ENCODE measurements around the gene SH3RF3.

DNA sequence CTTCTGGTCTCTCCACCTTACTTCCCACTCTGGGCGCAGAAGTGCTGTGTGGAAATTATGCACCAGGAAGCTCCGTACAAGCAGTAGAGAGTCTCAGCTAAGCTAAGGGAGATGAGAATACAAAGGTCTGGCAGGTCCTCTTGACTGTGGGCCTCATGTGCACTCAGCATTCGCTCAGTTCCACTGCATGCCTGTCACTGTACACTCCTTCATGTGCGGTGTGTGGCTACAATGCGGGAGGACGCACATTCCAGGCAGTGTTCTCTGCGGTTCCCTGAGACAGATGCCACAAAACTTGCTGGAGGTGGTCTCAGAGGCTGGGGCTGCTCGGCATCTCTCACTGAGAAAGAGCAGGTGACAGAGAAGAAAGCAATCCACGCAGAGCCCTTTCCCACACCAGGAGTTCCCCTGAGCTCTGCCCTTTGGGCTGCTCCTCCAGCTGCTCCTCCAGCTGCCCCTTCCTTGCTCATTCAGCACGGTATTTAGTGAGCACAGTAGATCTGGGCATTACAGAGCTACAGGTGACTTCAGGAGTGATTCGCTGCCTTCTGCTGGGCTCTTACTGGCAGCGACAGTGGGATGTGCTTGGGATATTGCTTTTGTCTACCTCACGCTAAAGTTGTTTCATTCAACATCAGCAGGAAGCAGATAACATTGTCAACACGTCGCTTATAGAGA lies 176.6 kb downstream of the SH3RF3 start:
- TF ChIP-seq, protein P1, sequence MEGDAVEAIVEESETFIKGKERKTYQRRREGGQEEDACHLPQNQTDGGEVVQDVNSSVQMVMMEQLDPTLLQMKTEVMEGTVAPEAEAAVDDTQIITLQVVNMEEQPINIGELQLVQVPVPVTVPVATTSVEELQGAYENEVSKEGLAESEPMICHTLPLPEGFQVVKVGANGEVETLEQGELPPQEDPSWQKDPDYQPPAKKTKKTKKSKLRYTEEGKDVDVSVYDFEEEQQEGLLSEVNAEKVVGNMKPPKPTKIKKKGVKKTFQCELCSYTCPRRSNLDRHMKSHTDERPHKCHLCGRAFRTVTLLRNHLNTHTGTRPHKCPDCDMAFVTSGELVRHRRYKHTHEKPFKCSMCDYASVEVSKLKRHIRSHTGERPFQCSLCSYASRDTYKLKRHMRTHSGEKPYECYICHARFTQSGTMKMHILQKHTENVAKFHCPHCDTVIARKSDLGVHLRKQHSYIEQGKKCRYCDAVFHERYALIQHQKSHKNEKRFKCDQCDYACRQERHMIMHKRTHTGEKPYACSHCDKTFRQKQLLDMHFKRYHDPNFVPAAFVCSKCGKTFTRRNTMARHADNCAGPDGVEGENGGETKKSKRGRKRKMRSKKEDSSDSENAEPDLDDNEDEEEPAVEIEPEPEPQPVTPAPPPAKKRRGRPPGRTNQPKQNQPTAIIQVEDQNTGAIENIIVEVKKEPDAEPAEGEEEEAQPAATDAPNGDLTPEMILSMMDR (optimal IDR thresholded peaks at IDR 0.05 in 1 of 3, IDR thresholded peaks at IDR 0.05 in 1 of 3, conservative IDR thresholded peaks at IDR 0.05 in 1 of 3; ENCODE audit: extremely low read depth in 1 of 3, insufficient read depth in 2 of 3, low read length in 3 of 3), result no peak
- no peak for TF ChIP-seq EZH2 (IDR thresholded peaks at IDR 0.05; ENCODE audit: low read length)

Measured in keratinocyte (primary cell).